HG02981 (cell line): ENCODE data around the gene JOSD1.

Experiments
- ATAC-seq: cut with Tn5 transposase; IDR thresholded peaks from one replicate; pipeline ENCODE4 v1.9.1; 2021; ENCODE audit warnings: mild to moderate bottlenecking, moderate library complexity; ENCODE audit not compliant: unreplicated experiment

JOSD1 gene

GRCh38 chr22:38733724-38734381 lies 33.1 kb upstream of the JOSD1 start:
- ATAC-seq = no peak

DNA sequence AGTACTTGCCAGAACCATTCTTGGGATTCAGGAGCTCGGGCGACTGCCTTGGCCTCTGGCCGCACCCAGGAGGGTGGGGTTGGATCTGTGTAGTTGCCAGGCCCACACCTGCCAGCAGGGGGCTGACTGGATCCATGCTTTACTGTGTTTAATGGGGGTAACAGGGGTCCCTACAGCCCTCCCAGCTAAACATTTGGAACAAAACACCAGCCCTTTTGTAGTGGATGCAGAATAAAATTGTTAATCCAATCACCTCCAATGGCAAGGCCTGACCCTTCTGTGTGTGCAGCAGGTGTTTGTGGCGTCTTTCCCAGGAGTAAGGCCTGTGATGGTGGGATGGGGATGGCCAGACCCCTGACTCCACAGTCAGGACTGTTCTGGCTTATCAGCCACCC lies 32.6 kb upstream of the JOSD1 start:
- ATAC-seq = no peak

DNA sequence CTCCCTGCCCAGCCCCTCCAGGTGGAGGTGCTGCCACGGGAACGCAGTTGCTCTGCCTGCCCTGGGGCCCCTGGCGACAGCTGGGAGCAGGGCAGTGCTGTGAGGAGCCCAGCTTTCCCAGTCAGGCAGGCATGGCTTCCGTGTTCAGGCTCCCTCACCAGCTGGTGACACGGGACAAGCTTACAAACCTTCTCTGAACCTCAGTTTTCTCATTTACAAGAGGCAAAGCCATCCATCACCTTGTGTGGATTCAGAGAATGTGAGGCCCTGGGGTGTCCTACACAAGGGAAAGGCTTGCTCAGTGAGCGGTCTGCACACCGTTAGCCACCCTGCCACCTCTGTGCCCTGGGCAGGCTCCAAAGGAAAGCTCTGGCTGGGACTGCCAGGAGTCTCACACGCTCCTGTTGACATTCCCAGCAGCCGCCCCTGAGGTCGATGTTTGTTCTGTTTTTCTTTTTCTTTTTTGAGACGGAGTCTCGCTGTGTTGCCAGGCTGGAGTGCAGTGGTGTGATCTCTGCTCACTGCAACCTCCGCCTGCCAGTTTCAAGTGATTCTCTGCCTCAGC lies 31.6 kb upstream of the JOSD1 start:
- ATAC-seq = no peak

DNA sequence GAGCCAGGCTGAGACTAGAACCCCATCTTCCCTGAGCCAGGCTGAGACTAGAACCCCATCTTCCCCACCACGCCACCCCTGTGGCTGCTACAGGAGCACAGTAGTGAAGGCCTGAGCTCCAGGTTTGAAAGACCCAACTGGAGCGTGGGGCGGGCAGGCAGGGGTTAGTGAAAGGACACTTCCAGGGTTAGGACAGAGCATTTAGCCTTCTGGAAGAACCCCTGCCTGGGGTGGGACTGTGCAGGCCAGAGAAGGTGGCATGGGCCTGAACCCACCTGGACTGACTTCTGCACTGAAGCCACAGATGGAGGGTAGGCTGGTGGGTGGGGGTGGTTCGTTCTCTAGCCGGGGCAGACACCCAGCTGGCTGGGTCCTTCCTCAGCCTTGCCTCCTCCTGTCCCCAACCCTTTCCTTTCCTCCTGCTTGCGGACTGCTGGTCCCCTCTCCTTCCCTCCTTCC lies 31.0 kb upstream of the JOSD1 start:
- ATAC-seq = no peak

GRCh38 chr22:38730411-38730871 lies 29.7 kb upstream of the JOSD1 start:
- ATAC-seq = no peak

DNA sequence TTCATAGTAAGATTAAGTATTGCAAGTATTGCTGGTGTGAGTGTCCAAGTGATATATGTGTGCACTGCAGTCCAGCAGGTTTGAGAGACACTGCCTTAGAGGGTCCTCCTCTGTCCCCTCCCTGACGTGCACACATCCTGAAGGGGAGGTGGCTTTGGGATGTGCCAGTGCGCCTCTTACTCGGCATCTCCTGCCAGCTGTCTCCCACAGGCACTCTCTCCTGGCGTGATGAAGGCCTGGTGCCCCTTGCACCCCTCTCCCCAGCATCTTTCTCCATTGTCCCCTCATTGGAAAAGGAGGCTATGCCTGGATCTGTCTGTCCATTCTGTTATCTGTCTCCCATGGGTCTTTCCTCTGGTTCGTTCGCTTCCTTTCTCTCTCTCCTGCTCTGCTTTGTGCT lies 29.2 kb upstream of the JOSD1 start:
- no peak for ATAC-seq

GRCh38 chr22:38728871-38729796 lies 28.4 kb upstream of the JOSD1 start:
- ATAC-seq = no peak

DNA sequence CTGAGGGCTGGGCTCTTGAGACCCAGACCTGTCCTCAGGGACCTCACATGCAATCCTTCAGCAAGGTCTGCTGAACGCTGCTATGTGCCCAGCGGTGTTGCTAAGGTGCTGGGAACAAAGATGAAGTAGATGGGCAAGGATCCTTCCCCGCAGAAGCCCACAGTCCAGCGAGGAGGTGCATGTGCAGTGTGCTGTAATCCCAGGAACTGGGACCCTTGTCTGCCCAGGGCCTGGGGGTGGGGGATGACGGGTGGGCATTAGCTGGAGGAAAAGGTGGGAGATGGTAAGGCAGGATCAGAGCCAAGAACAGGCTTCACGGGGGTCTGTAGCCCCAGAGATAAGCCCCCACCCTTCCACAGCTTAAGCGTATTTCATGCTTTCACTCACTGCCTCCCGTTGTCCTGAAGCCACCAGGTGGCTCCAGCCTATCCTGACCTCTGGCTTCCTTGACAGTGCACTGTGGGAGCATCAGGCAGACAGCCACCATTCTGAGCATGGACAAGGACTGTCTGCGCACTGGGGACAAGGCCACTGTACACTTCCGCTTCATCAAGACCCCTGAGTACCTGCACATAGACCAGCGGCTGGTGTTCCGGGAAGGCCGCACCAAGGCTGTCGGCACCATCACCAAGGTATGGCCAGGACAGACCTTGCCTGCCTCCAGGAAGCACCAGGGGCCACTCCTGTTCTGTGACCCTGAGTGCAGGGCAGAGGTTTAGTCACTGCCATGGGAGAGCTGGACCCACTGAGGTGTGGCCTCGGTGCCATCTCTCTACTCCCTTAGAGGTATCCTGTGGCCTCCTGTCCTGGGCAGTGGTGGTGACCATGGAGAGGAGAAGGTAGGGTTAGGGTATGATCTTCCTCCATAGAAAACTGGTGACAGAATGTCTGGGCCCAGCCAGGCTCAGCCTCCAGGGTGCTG lies 27.0 kb upstream of the JOSD1 start:
- no peak for ATAC-seq

DNA sequence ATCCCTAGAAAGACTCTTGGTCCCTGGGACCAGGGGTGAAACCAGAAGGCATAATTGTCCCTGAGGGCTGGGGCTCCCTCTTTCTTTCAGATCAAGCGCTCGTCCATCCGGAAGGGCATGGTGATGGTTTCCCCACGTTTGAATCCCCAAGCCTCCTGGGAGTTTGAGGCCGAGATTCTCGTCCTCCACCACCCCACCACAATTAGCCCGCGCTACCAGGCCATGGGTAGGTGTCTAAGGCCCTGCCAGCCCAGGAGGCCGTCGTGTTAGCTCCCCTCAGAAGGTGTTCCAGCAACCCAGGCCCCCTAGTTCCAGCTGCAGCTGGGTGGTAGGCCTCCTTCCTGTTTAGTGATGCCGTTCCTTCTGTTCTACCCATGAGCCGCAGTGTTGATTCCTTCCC lies 26.4 kb upstream of the JOSD1 start:
- no peak for ATAC-seq

- ATAC-seq = no peak
Measured at GRCh38 chr22:38725900-38726655, 25.3 kb upstream of the JOSD1 start.

- ATAC-seq = no peak
Measured at GRCh38 chr22:38724926-38725571, 24.3 kb upstream of the JOSD1 start.

DNA sequence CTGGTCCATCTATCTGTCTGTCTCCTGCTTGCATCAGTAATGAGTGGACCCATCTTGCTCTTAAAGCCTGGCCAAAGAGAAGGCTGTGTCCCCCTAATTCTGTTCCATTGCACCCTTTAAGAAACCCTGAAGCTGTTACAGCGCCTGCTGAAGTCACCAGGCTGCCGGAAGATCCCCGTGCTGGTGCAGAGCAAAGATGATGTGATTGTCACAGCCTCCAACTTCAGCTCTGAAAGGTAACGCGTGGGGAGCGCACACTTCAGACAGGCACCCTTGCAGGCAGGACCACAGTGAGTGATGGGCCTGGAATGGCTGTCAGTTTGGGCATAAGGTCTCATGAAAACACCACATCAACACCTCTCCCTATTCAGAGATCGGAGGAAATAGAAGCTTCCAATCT lies 23.4 kb upstream of the JOSD1 start:
- ATAC-seq = no peak

GRCh38 chr22:38721551-38721950 lies 20.8 kb upstream of the JOSD1 start:
- ATAC-seq = no peak

DNA sequence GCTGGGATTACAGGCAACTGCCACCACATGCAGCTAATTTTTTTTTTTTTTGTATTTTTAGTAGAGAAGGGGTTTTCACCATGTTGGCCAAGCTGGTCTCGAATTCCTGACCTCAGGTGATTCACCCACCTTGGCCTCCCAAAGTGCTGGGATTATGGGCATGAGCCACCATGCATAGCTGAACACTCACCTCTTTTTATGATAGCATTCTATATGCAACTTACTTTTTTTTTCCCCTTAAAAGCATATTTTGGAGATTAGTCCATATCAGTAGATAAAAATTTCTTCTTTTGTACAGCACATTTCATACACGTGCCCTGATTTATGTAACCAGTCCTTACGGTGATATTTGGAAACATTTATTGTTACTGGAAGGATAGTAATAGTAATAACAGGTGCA lies 19.6 kb upstream of the JOSD1 start:
- ATAC-seq = no peak

- ATAC-seq = no peak
Measured at GRCh38 chr22:38719196-38719595, 18.5 kb upstream of the JOSD1 start.

- no peak for ATAC-seq
Measured at GRCh38 chr22:38718414-38718813, 17.7 kb upstream of the JOSD1 start.

DNA sequence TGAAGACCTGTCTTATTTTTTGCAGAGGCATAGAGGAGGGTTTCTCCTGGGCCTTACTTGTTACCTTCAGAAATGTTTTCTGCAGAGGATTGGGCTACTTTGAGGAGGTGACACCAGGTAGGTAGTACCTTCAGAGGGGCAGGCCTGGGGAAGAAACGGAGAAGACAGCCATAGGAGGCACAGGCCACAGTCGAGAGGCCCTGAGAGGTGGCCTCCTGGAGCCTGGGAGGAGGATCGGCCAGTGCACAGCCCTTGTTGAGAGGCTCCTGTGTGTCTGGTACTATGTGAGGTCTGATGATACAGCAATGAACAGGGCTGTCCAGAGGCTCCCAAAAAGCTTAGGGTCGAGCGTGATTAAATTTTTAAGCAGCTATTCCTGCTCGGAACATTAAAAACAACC lies 16.5 kb upstream of the JOSD1 start:
- no peak for ATAC-seq

DNA sequence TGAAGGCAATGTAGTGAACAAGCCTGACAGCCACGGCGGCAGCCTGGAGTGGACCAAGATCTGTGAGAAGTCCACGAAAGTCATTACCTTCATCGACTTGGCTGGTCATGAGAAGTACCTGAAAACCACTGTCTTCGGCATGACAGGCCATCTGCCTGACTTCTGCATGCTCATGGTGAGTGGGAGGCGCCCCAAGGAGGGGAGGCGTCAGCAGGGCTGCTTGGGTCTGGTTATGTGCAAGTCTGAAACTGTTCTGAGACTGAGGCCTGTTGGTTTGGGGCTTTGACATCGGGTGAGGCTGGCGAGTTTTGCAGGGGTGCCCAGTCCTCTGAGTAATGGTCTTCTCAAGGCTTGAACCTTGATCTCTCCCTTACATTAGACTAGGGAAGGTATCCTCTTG lies 16.1 kb upstream of the JOSD1 start:
- ATAC-seq = no peak

DNA sequence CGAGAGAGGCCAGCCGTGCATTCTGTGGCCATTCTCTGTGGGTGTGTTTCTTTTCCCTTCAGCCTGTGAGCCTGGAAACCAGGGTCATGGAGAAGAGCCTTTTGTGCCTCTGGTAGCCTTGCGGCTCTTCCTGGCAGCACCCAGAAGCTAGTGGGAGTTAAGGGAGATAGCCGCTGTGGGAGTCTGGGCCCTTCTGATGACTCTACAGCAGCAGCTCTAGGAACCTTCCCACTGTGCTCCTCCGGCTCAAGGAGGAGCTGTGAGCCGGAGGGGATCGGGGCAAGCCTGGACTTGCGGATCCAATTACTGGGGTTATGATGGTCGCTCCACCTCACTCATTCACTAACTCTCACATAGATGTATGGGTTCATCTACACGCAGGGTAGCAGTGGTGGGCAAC lies 15.5 kb upstream of the JOSD1 start:
- ATAC-seq = no peak

DNA sequence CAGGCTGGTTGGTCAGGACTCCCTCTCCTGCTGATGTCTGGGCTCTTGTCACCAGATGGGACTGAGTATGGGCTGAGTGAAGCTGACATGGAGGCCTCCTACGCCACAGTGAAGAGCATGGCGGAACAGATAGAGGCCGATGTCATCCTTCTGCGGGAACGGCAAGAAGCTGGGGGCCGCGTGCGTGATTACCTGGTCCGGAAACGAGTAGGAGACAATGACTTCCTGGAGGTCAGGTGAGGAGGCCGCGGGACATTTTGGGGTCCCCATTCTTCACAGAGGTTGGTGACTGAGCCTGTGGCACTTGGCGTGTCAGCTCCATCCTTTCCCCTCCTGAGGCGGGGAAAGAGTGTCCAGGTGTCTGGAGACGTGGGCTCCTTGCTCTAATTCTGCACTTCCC lies 15.1 kb upstream of the JOSD1 start:
- no peak for ATAC-seq
